ENCODE results near the gene ALLC. TPM values are rescaled to one million over a fixed set of nuclear protein-coding genes. Genes with fewer than 3 reads are reported as not detected.

Gene ALLC
- total RNA-seq, 1 donor from 2014 or later = not detected

- H3K27ac Mint-ChIP-seq (ENCODE audit: unreplicated experiment) = no peak overlapping the region
- H3K27me3 Mint-ChIP-seq (ENCODE audit: unreplicated experiment) = no peaks in the 10 kb centered on the region
- H3K9me3 Mint-ChIP-seq (ENCODE audit: unreplicated experiment) = no peaks in the 10 kb centered on the region
These were observed 25.9 kb downstream of the ALLC start for GRCh38 chr2:3683748-3684454.

DNA sequence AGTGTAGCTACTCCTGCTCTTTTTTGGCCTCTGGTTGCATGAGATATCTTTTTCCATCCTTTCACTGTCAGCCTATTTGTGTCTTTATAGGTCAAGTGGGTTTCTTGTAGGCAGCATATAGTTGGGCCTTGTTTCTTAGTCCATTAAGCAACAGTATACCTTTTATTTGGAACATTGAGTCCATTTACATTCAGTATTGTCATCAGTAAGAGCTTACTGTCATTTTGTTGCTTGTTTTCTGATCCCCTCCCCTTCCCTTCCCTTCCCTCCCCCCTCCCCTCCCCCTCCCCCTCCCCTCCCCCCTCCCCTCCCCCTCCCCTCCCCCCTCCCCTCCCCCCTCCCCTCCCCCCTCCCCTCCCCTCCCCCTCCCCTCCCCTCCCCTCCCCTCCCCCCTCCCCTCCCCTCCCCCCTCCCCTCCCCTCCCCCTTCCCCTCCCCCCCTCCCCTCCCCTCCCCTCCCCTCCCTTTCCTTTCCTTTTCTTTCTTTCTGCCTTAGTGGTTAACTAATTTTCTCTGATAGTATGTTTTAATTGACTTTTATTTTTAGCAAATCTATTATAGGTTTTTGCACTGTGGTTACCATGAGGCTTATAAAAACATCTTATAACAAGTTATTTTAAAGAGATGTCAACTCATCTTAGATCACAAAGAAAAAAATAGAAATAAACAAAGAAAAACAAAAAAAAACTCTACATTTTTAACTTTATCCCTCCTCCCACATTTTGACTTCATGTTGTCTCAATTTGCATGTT, 32.2 kb downstream of the ALLC start:
- no peaks in the 10 kb centered on the region for H3K4me1 Mint-ChIP-seq (ENCODE audit: low read depth, unreplicated experiment)
- H3K36me3 Mint-ChIP-seq (ENCODE audit: unreplicated experiment) = peaks cover 6% of the 10 kb centered on the region
- H3K4me3 Mint-ChIP-seq (ENCODE audit: unreplicated experiment) = no peak overlapping the region
- H3K9me3 Mint-ChIP-seq (ENCODE audit: unreplicated experiment) = peaks cover 5% of the 10 kb centered on the region
- no peak overlapping the region for H3K27ac Mint-ChIP-seq (ENCODE audit: unreplicated experiment)
- no peak for TF ChIP-seq CTCF (IDR thresholded peaks at IDR 0.05; ENCODE audit: partially characterized antibody, unreplicated experiment)
- H3K27me3 Mint-ChIP-seq (ENCODE audit: unreplicated experiment) = no peaks in the 10 kb centered on the region
- DNase-seq = no peak

More at GRCh38 chr2:3683748-3684454, 25.9 kb downstream of the ALLC start:
- DNase-seq = no peak
- no peak for TF ChIP-seq CTCF (IDR thresholded peaks at IDR 0.05; ENCODE audit: partially characterized antibody, unreplicated experiment)
- Mint-ChIP-seq H3K4me3 (ENCODE audit: unreplicated experiment) (no peak overlapping the region), H3K36me3 (ENCODE audit: unreplicated experiment) (peaks cover 8% of the 10 kb centered on the region), H3K4me1 (ENCODE audit: low read depth, unreplicated experiment) (no peaks in the 10 kb centered on the region)

DNA sequence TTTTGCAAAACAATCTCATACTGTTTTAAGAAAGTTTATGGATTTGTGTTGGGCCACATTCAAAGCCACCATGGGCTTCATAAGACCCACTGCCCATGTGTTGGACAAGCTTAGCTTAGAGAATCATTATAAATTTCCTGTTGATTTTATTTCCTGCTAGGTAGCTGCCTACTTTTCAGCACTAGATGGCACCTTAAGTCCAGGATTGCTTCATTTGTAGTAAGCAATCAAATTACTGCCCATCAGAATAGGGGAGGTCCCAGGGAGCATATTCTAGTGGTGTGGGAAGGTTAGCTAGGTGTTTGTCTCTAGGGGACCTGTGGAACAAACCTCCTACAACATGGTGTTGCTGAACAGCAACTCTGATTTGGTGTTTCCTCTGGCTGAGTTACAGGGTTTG, 34.4 kb downstream of the ALLC start:
- no peaks in the 10 kb centered on the region for H3K27me3 Mint-ChIP-seq (ENCODE audit: unreplicated experiment)
- H3K4me3 Mint-ChIP-seq (ENCODE audit: unreplicated experiment) = no peak overlapping the region
- DNase-seq = no peak
- no peak overlapping the region for H3K27ac Mint-ChIP-seq (ENCODE audit: unreplicated experiment)
- H3K4me1 Mint-ChIP-seq (ENCODE audit: low read depth, unreplicated experiment) = no peaks in the 10 kb centered on the region
- peaks cover 5% of the 10 kb centered on the region for H3K9me3 Mint-ChIP-seq (ENCODE audit: unreplicated experiment)
- no peak for TF ChIP-seq CTCF (IDR thresholded peaks at IDR 0.05; ENCODE audit: partially characterized antibody, unreplicated experiment)
- peaks cover 5% of the 10 kb centered on the region for H3K36me3 Mint-ChIP-seq (ENCODE audit: unreplicated experiment)

DNA sequence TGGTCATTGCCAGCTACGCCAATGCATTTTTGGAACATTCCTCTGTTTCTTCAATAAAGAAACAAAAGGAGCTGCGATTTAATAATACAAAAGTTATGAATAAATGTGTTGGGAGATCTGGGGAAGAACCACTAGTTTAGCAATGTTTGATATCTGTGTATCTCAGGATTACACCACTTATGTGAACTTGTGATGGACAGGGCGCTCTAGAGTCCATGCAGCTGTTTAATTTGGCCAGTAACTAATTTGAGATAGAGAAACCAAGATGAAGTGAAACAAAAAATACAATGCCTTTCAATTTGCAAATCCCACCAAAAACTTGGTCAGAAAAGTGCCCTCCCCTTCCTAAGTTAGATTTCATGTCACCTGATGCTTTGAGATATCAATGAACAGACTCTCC, 38.5 kb downstream of the ALLC start:
- TF ChIP-seq CTCF (IDR thresholded peaks at IDR 0.05; ENCODE audit: partially characterized antibody, unreplicated experiment) = no peak
- H3K9me3 Mint-ChIP-seq (ENCODE audit: unreplicated experiment) = no peaks in the 10 kb centered on the region
- H3K36me3 Mint-ChIP-seq (ENCODE audit: unreplicated experiment) = no peaks in the 10 kb centered on the region
- DNase-seq = no peak
- no peak overlapping the region for H3K4me3 Mint-ChIP-seq (ENCODE audit: unreplicated experiment)
- no peaks in the 10 kb centered on the region for H3K4me1 Mint-ChIP-seq (ENCODE audit: low read depth, unreplicated experiment)
- no peak overlapping the region for H3K27ac Mint-ChIP-seq (ENCODE audit: unreplicated experiment)
- H3K27me3 Mint-ChIP-seq (ENCODE audit: unreplicated experiment) = no peaks in the 10 kb centered on the region

- Mint-ChIP-seq H3K9me3 (ENCODE audit: unreplicated experiment) (peaks cover 5% of the 10 kb centered on the region), H3K4me3 (ENCODE audit: unreplicated experiment) (no peak overlapping the region), H3K36me3 (ENCODE audit: unreplicated experiment) (peaks cover 14% of the 10 kb centered on the region), H3K27ac (ENCODE audit: unreplicated experiment) (no peak overlapping the region), H3K4me1 (ENCODE audit: low read depth, unreplicated experiment) (peaks cover 5% of the 10 kb centered on the region), H3K27me3 (ENCODE audit: unreplicated experiment) (peaks cover 13% of the 10 kb centered on the region)
- no peak for TF ChIP-seq CTCF (IDR thresholded peaks at IDR 0.05; ENCODE audit: partially characterized antibody, unreplicated experiment)
- no peak for DNase-seq
These were observed 43.1 kb downstream of the ALLC start for GRCh38 chr2:3701071-3701470.
